ENCODE measurements around the gene NR1H2.

Gene NR1H2

DNA sequence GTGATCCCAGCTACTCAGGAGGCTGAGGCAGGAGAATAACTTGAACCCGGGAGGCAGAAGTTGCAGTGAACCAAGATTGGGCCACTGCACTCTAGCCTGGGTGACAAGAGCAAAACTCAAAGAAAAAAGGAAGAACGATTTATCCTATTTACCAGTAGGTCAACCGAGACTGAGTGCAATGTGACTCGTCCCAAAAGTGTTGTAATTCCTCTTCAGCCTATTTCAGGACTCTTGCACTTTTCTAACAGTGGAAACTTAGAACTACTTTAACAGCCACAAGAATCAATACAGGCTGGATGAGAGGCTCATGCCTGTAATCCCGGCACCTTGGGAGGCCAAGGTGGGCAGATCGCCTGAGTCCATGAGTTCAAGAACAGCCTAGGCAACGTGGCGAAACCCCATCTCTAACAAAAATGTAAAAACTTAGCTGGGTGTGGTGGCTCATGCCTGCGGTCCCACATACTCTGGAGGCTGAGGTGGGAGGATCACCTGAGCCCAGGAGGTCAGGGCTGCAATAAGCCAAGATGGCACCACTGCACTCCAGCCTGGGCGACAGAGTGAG is 4.3 kb upstream of the NR1H2 start:
- Histone ChIP-seq H3K4me3 (no peak overlapping the region), H3K27ac (no peak overlapping the region)
- no peak for TF ChIP-seq CTCF (IDR thresholded peaks at IDR 0.05)
- DNase-seq (ENCODE audit: low spot score): no peak

DNA sequence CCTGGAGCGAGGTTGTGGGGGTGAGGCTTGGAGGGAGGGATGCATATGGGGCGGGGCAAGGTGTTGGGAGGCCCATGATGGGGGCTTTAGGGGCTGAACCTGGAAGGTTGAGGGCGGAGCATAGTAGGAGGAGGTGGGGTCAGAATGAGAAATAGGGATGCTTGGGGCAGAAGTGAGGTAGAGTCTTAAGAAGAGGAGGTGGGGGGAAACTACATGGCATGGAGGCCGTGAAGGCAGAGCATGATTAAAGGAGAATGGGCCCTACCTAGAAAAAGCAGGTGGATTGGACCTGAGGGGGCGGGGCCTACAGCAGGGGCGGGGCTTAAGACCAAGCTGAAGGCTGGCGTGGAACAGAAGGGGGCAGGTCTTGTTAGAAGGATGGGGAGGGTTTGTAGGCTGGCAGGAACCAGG is 799 bp downstream of the NR1H2 start:
- DNase-seq (ENCODE audit: low spot score): no peak
- no peak for TF ChIP-seq CTCF (IDR thresholded peaks at IDR 0.05)
- Histone ChIP-seq H3K4me3 (peak overlapping the region; percentile 99), H3K27ac (peak overlapping the region; percentile 100)

- no peak for TF ChIP-seq CTCF (IDR thresholded peaks at IDR 0.05)
- no peak for DNase-seq (ENCODE audit: low spot score)
- peak overlapping the region; percentile 100 for H3K27ac ChIP-seq
- peak overlapping the region; percentile 99 for H3K4me3 ChIP-seq
These were observed 1.3 kb downstream of the NR1H2 start for GRCh38 chr19:50377517-50377916.

GRCh38 chr19:50378169-50378862 is 2.1 kb downstream of the NR1H2 start:
- no peak for DNase-seq (ENCODE audit: low spot score)
- no peak overlapping the region for H3K4me3 ChIP-seq
- no peak for TF ChIP-seq CTCF (IDR thresholded peaks at IDR 0.05)
- H3K27ac ChIP-seq: no peak overlapping the region

DNA sequence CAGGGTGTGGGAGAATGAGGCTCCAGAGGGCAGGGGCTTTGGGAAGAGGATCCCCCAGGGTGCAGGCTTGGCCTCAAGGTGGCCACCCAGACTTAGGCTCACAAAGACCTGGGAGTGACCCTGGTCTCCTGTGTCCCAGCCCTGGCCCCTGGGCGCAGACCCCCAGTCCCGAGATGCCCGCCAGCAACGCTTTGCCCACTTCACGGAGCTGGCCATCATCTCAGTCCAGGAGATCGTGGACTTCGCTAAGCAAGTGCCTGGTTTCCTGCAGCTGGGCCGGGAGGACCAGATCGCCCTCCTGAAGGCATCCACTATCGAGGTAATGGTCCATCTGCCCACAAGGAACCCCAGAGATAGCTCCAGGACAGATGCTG is 2.6 kb downstream of the NR1H2 start:
- DNase-seq (ENCODE audit: low spot score): no peak
- TF ChIP-seq CTCF (IDR thresholded peaks at IDR 0.05): no peak
- Histone ChIP-seq H3K27ac (no peak overlapping the region), H3K4me3 (no peak overlapping the region)

DNA sequence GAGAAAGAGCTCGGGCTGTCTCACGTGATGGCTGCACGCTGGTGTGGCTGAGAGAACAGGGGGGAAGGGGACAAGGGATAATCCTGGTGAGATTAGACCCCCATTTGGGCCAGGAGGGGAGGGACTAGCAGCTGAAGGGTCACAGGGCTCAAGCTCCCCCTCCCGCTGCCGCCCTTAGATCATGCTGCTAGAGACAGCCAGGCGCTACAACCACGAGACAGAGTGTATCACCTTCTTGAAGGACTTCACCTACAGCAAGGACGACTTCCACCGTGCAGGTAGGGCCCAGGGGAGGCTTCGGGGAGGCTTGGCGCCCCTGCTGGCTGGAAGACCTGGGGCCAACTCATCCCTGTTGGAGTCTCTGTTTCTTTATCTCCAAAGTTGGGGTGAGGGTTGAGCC is 3.3 kb downstream of the NR1H2 start:
- DNase-seq (ENCODE audit: low spot score): no peak
- TF ChIP-seq CTCF (IDR thresholded peaks at IDR 0.05): no peak
- no peak overlapping the region for H3K27ac ChIP-seq
- H3K4me3 ChIP-seq: no peak overlapping the region

DNA sequence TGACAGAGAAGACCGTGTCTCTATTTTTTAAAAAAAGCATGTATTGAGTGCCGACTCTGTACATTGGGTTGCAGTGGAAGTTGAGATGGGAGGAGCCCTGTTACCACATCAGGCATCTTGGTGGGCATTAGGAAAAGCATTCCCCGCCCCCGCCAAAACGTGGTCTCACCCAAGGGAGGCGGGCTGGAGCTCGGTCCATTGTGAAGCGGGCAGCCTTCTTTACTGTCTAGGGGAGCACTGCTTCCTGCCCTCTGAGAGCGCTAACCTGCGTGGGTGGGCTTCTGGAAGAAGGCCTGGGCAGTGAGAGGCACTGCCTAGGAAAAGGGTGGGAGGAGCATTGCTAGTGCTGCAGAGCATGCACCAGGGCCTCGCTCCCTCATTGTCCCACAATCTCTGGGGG is 3.9 kb downstream of the NR1H2 start:
- Histone ChIP-seq H3K27ac (no peak overlapping the region), H3K4me3 (no peak overlapping the region)
- TF ChIP-seq CTCF (IDR thresholded peaks at IDR 0.05): no peak
- no peak for DNase-seq (ENCODE audit: low spot score)
